Adipocyte (in vitro differentiated cells): ENCODE data around the gene PREX1.
A peak's percentile ranks its signal among the peaks of the same experiment; 100 is the strongest.

Experiments used
- DNase-seq: peaks from one replicate; pipeline ENCODE4 v3.0.0-alpha.2; 2015; ENCODE audit warnings: low read depth
- H3K27me3 ChIP-seq: replicated peaks from 2 replicates; pipeline ENCODE4 v1.7.0; 2013; ENCODE audit warnings: mild to moderate bottlenecking, low read length, moderate library complexity; ENCODE audit not compliant: control insufficient read depth, insufficient read depth
- H3K36me3 ChIP-seq: 2 replicates; pipeline ENCODE4 v1.7.0; 2013; ENCODE audit warnings: low read length, mild to moderate bottlenecking, moderate library complexity; ENCODE audit not compliant: control insufficient read depth, insufficient read depth, severe bottlenecking
- H3K4me1 ChIP-seq: 2 replicates; pipeline ENCODE4 v1.7.0; 2013; ENCODE audit warnings: mild to moderate bottlenecking, low read length, moderate library complexity; ENCODE audit not compliant: control insufficient read depth, insufficient read depth
- H3K4me3 ChIP-seq: 2 replicates; pipeline ENCODE4 v1.7.0; 2013; ENCODE audit warnings: mild to moderate bottlenecking, low read length, moderate library complexity
- H3K9ac ChIP-seq: 2 replicates; pipeline ENCODE4 v1.7.0; 2013; ENCODE audit warnings: mild to moderate bottlenecking, low read length, moderate library complexity
- H3K9me3 ChIP-seq: 2 replicates; pipeline ENCODE4 v1.7.0; 2013; ENCODE audit warnings: mild to moderate bottlenecking, low read length, moderate library complexity; ENCODE audit not compliant: control insufficient read depth

PREX1 gene

DNA sequence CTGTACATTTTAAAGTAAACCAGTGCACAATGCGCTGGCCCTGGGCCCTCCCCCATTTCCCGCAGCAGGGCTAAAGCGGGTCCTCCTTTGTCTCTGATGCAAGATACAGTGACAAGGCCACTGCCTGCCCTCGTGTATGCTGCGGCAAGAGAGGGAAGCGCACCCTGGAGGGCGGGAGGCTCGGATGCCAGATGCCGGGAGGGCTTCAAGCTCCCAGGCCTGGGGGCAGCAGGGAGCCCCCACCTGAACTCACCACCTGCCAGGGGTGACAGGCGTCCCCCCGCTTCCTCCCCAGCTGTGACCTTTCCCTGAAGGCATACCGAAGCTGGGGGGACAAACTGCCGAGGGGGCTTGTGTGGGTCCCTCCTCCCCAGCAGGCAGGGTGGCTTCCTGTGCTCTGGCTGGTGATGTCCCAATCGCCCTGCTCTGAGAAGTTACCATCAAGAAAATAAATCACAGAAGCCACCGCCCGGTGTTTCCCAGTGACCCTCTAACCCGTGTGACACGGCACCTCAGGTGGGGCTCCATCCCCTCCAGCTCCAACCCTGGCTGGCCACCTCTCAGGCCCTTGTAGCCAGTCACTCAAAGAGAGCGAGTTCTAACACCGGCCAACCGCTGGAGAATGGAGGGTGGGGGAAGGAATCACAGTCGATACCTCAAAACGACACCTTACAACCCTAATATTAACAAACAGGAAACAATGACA is 203.3 kb downstream of the PREX1 start:
- no peak overlapping the region for H3K9ac ChIP-seq
- H3K4me1 ChIP-seq, result peaks cover 15% of the 10 kb centered on the region
- no peak for DNase-seq
- H3K36me3 ChIP-seq, result no peaks in the 10 kb centered on the region
- no peak overlapping the region for H3K4me3 ChIP-seq
- H3K27me3 ChIP-seq, result peaks cover 8% of the 10 kb centered on the region
- H3K9me3 ChIP-seq, result no peaks in the 10 kb centered on the region

DNA sequence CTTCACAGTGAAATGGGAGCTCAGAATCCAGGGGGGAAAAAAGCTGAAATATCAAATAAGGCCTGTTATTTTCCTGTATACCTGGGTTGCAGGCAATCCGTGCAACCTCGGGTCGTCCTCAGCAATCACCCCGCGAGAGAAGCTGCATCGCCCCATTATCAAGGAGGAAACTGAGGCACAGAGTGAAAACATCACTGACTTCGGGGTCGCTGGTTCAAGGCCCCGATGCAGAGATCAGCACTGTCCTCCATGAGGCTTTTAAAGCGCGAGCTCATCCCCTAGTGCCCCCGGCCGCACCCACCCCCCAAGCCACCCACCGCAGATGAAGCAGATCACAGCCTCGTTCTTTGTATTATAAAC is 203.9 kb downstream of the PREX1 start:
- peaks cover 12% of the 10 kb centered on the region for H3K27me3 ChIP-seq
- no peak overlapping the region for H3K9ac ChIP-seq
- no peak overlapping the region for H3K4me3 ChIP-seq
- no peaks in the 10 kb centered on the region for H3K9me3 ChIP-seq
- no peaks in the 10 kb centered on the region for H3K36me3 ChIP-seq
- peaks cover 15% of the 10 kb centered on the region for H3K4me1 ChIP-seq
- DNase-seq, result no peak

DNA sequence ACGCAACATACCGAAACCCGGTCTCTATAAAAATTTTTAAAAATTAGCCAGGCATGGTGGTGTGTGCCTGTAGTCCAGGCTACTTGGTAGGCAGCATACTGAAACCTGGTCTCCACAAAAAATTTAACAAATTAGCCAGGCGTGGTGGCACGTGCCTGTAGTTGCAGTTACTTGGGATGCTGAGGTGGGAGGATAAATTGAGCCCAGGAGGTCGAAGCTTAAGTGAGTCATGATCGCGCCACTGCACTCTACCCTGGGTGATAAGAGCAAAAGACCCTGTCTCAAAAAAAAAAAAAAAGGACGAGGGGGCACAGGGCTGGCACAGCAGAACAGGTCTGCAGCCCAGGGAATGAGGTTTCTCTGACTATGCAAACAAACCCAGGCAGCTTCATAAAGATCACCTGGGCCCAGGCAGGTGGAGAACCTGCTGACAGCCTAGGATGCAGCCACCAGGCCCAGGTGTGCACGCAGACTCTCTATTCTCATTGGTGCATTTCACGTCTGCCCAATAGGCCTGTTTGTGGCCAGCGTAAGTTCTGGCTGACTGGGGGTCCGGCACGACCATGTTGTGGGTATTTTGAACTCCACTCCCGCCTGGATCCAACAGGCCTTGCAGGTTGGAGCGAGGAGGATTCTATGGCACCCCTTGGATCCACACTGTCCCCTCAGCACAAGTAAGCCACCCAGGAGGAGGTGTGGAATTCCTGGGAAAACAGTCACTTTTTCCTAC is 204.5 kb downstream of the PREX1 start:
- Histone ChIP-seq H3K9ac (no peak overlapping the region), H3K9me3 (no peaks in the 10 kb centered on the region), H3K4me1 (peaks cover 15% of the 10 kb centered on the region), H3K27me3 (peaks cover 12% of the 10 kb centered on the region), H3K36me3 (no peaks in the 10 kb centered on the region), H3K4me3 (no peak overlapping the region)
- no peak for DNase-seq

GRCh38 chr20:48622421-48622820 is 205.4 kb downstream of the PREX1 start:
- Histone ChIP-seq H3K4me3 (no peak overlapping the region), H3K9me3 (no peaks in the 10 kb centered on the region), H3K4me1 (peaks cover 15% of the 10 kb centered on the region), H3K27me3 (peaks cover 16% of the 10 kb centered on the region), H3K36me3 (no peaks in the 10 kb centered on the region), H3K9ac (no peak overlapping the region)
- DNase-seq, result peak; percentile 31

GRCh38 chr20:48621376-48622078 is 206.3 kb downstream of the PREX1 start:
- peak; percentile 15 for DNase-seq
- peak overlapping the region; percentile 27 for H3K9ac ChIP-seq
- no peaks in the 10 kb centered on the region for H3K9me3 ChIP-seq
- no peaks in the 10 kb centered on the region for H3K36me3 ChIP-seq
- H3K4me3 ChIP-seq, result no peak overlapping the region
- peaks cover 15% of the 10 kb centered on the region for H3K4me1 ChIP-seq
- H3K27me3 ChIP-seq, result peaks cover 16% of the 10 kb centered on the region

DNA sequence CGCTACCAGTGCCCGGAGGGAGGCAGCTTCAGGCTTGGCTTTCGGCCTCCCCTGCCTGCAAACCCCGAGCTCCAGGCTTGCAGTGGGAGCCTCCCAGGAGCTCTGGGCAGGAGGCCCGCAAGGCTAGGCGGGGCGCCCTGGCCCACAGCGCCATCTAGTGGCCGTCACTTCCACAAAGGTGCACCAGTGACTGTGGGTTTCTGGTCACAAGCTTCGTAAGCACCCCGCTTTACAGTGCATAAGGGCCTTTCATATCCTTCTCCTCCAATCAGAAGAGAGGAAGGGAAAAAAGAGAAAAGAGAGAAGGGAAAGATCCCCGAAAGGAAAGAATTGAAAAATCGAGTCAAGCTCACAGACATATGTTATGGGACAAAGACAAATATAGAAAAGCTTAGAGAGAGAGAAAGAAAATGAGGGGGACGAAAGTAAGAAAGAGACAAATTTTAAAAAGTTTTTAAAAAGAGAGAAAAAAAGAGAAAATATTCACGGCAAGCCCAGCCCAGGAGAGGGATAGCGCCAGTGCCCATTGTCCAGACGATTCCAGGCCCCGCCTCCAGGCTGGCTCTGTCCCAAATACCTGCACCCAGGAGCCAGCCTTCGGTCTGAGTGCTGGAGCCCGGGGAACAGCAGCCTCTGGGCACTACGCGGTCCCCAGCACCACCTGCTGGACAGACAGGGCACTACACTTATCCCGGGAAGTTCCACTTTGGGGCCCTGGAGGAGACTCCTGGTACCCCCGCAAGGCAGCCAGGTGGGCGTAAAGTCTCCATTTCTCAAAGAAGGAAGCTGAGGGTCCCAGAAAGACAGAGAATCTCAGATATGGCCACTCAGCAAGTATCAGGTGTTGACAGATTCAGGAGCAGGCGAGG is 207.1 kb downstream of the PREX1 start:
- Histone ChIP-seq H3K4me3 (peak overlapping the region; percentile 47), H3K4me1 (peaks cover 15% of the 10 kb centered on the region), H3K9ac (peak overlapping the region; percentile 27), H3K36me3 (no peaks in the 10 kb centered on the region), H3K9me3 (no peaks in the 10 kb centered on the region), H3K27me3 (peaks cover 16% of the 10 kb centered on the region)
- peak; percentile 87 for DNase-seq

- H3K9ac ChIP-seq, result no peak overlapping the region
- no peaks in the 10 kb centered on the region for H3K9me3 ChIP-seq
- peaks cover 15% of the 10 kb centered on the region for H3K4me1 ChIP-seq
- H3K27me3 ChIP-seq, result peaks cover 16% of the 10 kb centered on the region
- H3K36me3 ChIP-seq, result no peaks in the 10 kb centered on the region
- DNase-seq, result no peak
- no peak overlapping the region for H3K4me3 ChIP-seq
These were observed 207.7 kb downstream of the PREX1 start for GRCh38 chr20:48620154-48620506.

DNA sequence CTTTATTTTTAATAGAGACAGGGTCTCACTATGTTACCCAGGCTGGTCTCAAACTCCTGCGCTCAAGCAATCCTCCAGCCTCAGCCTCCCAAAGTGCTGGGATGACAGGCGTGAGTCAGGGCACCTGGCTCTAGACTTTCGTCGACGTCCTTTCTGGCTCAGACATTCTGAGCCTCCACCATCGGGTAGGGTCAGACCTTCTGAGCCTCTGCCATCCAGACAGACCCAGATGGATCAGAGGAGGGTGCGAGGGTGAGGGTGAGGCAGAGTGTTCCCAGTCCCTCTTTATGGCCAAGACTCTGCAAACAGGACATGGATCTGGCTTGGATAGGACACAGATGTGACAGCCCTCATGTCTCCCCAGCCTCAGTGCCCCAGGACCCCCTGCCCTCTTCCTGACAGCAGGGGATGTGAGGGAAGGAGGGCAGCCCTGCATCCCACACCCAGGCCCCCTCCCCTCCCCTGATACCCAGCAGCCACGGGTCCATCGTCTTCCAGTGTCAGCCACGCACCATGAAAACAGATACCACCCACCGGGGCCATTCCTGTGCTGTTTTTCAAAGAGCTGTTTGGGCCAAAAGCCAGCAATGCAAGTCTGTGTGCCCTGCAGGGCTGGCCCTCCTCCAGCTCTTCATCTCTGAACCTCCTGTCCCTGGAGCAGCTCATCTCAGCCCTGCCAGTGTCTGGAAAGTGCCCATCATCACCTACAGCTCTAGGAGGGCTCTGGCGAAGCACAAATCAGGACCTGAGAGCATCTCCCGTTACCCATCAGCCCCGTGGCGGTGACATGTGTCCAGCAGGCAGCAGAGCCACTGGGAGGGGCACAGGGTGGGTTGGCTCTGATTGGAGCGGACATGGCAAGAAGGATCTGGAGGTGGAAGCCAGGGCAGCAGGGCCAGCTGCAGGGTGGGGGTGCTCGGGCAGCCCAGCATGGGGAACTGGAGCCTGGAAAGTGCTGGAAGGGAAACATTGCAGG is 208.4 kb downstream of the PREX1 start:
- Histone ChIP-seq H3K4me1 (peaks cover 15% of the 10 kb centered on the region), H3K9me3 (no peaks in the 10 kb centered on the region), H3K4me3 (no peak overlapping the region), H3K9ac (no peak overlapping the region), H3K36me3 (no peaks in the 10 kb centered on the region), H3K27me3 (peaks cover 18% of the 10 kb centered on the region)
- DNase-seq, result peak; percentile 25

DNA sequence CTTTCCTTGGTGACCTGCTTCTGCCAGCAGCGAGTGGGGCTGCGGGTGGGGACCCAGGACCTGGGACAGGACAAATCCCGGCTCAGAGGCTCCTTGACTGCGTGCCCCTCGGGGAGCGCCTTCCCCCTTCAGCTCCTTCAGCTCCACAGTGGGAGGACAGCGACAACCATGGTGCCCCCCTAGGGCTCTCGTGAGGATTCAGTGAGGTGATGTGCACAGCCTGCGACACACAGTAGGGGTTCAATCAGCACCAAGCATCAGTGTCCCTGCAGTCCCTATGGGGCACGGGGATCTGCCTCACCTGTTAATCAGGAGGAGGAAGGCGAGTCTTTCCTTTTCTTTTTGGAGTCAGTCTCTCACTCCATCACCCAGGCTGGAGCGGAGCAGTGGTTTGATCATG is 209.2 kb downstream of the PREX1 start:
- no peak for DNase-seq

GRCh38 chr20:48618052-48618451 is 209.7 kb downstream of the PREX1 start:
- Histone ChIP-seq H3K9me3 (no peaks in the 10 kb centered on the region), H3K4me1 (peaks cover 15% of the 10 kb centered on the region), H3K4me3 (no peak overlapping the region), H3K36me3 (no peaks in the 10 kb centered on the region), H3K27me3 (peaks cover 28% of the 10 kb centered on the region), H3K9ac (no peak overlapping the region)
- no peak for DNase-seq

More for the DNA sequence above, 209.2 kb downstream of the PREX1 start:
- peaks cover 25% of the 10 kb centered on the region for H3K27me3 ChIP-seq
- no peaks in the 10 kb centered on the region for H3K9me3 ChIP-seq
- H3K4me1 ChIP-seq, result peaks cover 15% of the 10 kb centered on the region
- no peaks in the 10 kb centered on the region for H3K36me3 ChIP-seq
- no peak overlapping the region for H3K4me3 ChIP-seq
- H3K9ac ChIP-seq, result no peak overlapping the region
